SK-N-DZ (cell line): ENCODE measurements around the gene HMGCS2.

Experiments
- DNase-seq: peaks from one replicate; pipeline ENCODE4 v3.0.0-alpha.2; 2015; ENCODE audit warnings: low spot score

Gene HMGCS2

DNA sequence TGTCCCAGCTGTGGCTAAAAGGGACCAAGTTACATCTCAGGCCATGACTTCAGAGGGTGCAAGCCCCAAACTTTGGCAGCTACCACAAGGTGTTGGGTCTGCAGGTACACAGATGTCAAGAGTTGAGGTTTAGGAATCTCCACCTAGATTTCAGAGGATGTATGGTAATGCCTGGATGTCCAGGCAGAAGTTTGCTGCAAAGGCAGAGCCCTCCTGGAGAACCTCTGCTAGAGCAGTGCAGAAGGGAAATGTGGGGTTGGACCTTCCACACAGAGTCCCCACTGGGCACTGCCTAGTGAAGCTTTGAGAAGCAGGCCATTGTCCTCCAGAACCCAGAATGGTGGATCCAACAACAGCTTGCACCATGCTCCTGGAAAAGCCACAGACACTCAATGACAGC lies 67.0 kb downstream of the HMGCS2 start:
- no peak for DNase-seq

DNA sequence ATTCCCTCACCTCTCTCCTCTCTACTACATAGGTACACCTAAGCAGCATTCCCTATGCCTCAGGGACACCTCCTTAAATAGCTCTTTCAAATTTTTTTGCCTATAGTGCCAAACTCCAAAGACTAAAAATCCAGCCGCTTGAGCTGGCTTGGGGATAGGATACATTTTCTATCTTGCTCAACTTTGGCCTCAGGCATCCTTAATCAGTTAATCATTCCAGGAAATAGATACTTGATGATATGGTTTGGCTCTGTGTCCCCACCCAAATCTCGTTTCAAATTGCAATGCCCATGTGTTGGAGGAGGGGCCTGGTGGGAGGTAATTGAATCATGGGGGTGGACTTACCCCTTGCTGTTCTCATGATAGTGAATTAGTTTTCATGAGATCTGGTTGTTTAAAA lies 68.4 kb downstream of the HMGCS2 start:
- DNase-seq = no peak
